Nephron progenitor cell (in vitro differentiated cells): ENCODE results near the gene TRIM54.

ENCODE experiments used
- DNase-seq: peaks from one replicate; pipeline ENCODE4 v3.0.0; 2021
- H3K27ac Mint-ChIP-seq: 2 replicates; pipeline ENCODE4 v1.8.0; 2021; ENCODE audit warnings: mild to moderate bottlenecking, moderate library complexity, mixed read lengths
- H3K27me3 Mint-ChIP-seq: 2 replicates; pipeline ENCODE4 v1.8.0; 2021; ENCODE audit warnings: mild to moderate bottlenecking, low read depth, mixed read lengths; ENCODE audit not compliant: poor library complexity
- H3K36me3 Mint-ChIP-seq: 2 replicates; pipeline ENCODE4 v1.8.0; 2021; ENCODE audit warnings: low read depth, mixed read lengths
- H3K4me1 Mint-ChIP-seq: 2 replicates; pipeline ENCODE4 v1.8.0; 2021; ENCODE audit warnings: mixed read lengths
- H3K4me3 Mint-ChIP-seq: 2 replicates; pipeline ENCODE4 v1.8.0; 2021; ENCODE audit warnings: mild to moderate bottlenecking, moderate library complexity, mixed read lengths
- H3K9me3 Mint-ChIP-seq: 2 replicates; pipeline ENCODE4 v1.8.0; 2021; ENCODE audit warnings: mild to moderate bottlenecking, moderate library complexity, mixed read lengths
- TF ChIP-seq, protein P1 (sequence below): fragments of 200-600 bp; sonication (generic); IDR thresholded peaks from 2 replicates; pipeline ENCODE4 v1.5.0; 2021; ENCODE audit warnings: antibody characterized with exemption

The TRIM54 gene

DNA sequence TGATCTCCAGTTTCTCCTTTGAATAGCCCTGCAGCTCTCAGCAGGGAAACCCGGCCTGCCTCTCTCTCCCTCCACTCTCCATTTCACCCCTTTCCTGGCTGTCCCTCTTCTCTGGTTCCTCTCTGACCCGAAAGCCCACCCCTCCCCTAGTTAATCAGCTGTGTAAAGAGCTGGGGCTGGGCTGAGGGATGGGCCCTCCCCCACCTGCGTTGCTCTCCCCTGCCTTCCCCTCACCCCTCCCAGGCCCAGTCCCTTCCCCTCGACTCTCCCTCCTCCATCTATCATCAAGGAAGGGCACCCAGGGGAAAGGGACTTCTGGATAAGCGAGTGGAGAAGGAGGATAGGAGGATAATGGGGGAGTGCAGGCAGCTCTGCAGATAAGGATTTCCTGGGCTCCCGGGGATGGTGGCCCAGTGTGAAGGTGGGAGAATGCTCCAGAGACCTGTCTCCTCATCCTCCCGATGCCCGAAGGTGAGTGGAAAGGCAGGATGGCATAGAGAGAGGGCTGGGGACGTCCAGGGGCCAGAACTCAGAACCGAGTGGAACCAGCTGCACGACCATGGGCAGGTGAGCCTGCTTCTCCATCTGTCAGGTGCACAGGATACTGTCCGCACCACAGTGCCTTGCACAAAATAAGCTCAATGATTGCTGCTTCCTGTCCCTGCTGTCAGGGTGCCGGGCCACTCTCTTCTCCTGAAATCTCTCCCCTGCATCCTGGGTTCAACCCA, 31.4 kb upstream of the TRIM54 start:
- Mint-ChIP-seq H3K27me3 (peaks cover 17% of the 10 kb centered on the region), H3K4me3 (peak overlapping the region; percentile 58), H3K9me3 (no peaks in the 10 kb centered on the region), H3K4me1 (peaks cover 55% of the 10 kb centered on the region), H3K36me3 (no peaks in the 10 kb centered on the region), H3K27ac (no peak overlapping the region)
- TF ChIP-seq, protein P1, sequence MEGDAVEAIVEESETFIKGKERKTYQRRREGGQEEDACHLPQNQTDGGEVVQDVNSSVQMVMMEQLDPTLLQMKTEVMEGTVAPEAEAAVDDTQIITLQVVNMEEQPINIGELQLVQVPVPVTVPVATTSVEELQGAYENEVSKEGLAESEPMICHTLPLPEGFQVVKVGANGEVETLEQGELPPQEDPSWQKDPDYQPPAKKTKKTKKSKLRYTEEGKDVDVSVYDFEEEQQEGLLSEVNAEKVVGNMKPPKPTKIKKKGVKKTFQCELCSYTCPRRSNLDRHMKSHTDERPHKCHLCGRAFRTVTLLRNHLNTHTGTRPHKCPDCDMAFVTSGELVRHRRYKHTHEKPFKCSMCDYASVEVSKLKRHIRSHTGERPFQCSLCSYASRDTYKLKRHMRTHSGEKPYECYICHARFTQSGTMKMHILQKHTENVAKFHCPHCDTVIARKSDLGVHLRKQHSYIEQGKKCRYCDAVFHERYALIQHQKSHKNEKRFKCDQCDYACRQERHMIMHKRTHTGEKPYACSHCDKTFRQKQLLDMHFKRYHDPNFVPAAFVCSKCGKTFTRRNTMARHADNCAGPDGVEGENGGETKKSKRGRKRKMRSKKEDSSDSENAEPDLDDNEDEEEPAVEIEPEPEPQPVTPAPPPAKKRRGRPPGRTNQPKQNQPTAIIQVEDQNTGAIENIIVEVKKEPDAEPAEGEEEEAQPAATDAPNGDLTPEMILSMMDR, result no peak
- no peak for DNase-seq

DNA sequence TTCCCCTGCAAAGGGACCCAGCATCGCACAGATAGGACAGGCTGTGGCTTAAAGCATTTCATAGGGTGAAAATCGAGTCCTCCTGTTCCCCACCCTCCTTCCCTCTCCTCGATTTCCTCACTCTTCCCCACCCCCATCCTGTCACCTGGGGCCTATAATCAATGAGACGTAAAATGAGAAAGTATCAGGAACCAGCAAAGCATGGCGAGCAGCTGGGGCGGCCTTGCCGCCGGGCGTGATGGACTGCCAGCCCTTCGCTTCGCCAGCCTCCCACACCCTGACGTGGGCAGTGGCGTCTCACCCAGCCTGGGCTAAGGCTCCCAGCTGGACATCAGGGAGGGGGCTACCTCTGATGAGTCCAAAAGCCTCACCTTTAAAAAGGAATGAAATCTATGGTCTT, 30.5 kb upstream of the TRIM54 start:
- no peak overlapping the region for H3K4me3 Mint-ChIP-seq
- no peaks in the 10 kb centered on the region for H3K9me3 Mint-ChIP-seq
- TF ChIP-seq, protein P1, result no peak
- DNase-seq, result no peak
- peaks cover 59% of the 10 kb centered on the region for H3K4me1 Mint-ChIP-seq
- H3K27ac Mint-ChIP-seq, result peak overlapping the region; percentile 59
- H3K27me3 Mint-ChIP-seq, result peaks cover 26% of the 10 kb centered on the region
- no peaks in the 10 kb centered on the region for H3K36me3 Mint-ChIP-seq

DNA sequence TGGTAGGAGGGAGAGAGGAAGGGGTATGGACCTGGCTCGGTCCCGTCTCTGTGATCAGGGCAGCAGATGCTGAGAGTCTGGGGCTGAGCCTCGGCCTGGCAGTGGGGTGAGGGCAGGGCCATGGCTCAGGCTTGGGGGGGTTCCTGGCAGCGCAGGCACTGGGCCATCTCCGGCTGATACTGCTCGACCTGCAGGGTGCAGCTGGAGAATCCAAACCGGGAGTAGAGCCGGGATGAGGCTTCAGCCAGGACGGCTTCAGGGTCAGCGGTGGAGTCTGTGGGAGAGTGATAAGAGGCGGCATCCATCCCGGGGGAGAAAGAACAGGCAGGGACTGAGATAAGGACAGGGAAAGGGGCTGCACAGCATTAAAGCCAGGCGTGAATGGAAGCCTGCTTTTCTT, 27.0 kb upstream of the TRIM54 start:
- H3K27ac Mint-ChIP-seq, result no peak overlapping the region
- peaks cover 56% of the 10 kb centered on the region for H3K27me3 Mint-ChIP-seq
- H3K9me3 Mint-ChIP-seq, result no peaks in the 10 kb centered on the region
- no peak overlapping the region for H3K4me3 Mint-ChIP-seq
- peaks cover 42% of the 10 kb centered on the region for H3K4me1 Mint-ChIP-seq
- TF ChIP-seq, protein P1, result no peak
- no peak for DNase-seq
- H3K36me3 Mint-ChIP-seq, result no peaks in the 10 kb centered on the region

DNA sequence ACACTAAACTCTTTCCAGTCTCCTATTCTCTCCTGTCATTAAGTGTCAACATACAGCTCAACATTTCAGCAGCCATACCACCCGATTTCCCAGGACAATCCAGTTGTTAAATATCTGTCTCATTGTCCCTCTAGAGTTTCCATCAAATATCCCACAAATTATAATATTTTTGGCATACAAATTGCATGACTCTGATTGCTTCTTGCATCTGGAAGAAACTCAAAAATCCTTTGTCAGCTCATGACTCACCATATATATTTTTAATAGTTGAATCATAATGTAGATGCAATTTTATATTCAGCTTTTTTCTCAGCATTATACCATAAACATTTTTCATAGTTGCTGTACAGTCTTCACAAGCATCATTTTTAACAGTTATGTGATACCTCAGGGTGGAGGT, 26.6 kb upstream of the TRIM54 start:
- Mint-ChIP-seq H3K4me3 (no peak overlapping the region), H3K4me1 (peaks cover 39% of the 10 kb centered on the region), H3K36me3 (no peaks in the 10 kb centered on the region), H3K27ac (no peak overlapping the region), H3K9me3 (no peaks in the 10 kb centered on the region), H3K27me3 (peaks cover 57% of the 10 kb centered on the region)
- no peak for DNase-seq
- TF ChIP-seq, protein P1, result no peak

DNA sequence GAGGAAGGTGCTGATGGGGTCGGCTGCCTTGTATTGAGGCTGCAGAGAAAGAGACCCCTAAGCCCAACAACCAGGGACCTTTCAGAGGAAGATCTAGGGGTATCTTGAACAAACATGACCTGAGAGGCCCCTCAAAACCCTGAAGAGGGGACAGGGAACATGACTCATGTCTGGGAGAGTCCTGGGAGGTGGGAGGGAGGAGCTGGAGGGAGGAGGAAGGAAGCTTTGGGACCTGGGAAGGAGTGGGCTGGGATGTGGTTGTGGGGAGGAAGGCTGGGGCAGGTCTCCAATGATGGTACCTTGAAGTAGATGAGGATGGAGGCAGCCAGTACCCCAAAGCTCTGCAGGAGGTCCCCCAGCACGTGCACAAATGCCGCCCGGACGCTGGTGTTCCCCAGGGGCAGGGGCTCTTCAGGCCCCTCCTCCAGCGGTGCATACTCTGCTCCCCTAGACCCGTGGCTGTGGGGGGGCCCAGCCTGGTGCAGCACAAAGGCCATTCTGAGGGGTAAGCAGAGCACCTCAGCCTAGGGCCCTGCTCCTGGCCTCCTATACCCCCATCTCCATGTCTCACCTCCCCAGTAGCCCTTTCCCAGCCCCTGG, 25.3 kb upstream of the TRIM54 start:
- peaks cover 39% of the 10 kb centered on the region for H3K4me1 Mint-ChIP-seq
- DNase-seq, result no peak
- TF ChIP-seq, protein P1, result no peak
- no peak overlapping the region for H3K4me3 Mint-ChIP-seq
- no peak overlapping the region for H3K27ac Mint-ChIP-seq
- no peaks in the 10 kb centered on the region for H3K36me3 Mint-ChIP-seq
- peaks cover 70% of the 10 kb centered on the region for H3K27me3 Mint-ChIP-seq
- no peaks in the 10 kb centered on the region for H3K9me3 Mint-ChIP-seq

DNA sequence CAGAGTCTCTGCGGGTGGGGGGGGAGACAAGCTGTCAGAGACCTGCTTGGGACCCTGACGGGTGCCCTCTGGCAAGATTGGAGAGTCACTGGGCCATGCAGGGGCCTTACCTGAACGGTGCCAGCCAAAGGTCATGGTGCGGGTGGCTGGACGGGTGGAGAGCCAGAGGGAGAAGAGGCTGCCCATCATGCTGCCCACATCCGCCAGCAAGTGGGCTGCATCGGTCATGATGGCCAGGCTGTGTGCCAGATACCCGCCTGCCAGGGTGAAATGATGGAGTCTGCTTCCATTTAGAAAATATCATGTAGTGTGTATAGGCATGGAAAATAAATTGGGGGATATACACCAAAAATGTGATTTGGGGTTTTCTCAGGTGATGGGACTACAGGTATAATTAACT, 24.2 kb upstream of the TRIM54 start:
- H3K4me1 Mint-ChIP-seq, result peaks cover 37% of the 10 kb centered on the region
- no peaks in the 10 kb centered on the region for H3K36me3 Mint-ChIP-seq
- H3K4me3 Mint-ChIP-seq, result no peak overlapping the region
- TF ChIP-seq, protein P1, result no peak
- no peaks in the 10 kb centered on the region for H3K9me3 Mint-ChIP-seq
- peaks cover 71% of the 10 kb centered on the region for H3K27me3 Mint-ChIP-seq
- no peak overlapping the region for H3K27ac Mint-ChIP-seq
- no peak for DNase-seq
